Nucleus accumbens (tissue), 56 donors: ENCODE results near the gene GPR15LG.

Experiments
- DNase-seq, 56 donors: peaks; one replicate each; lab custom pipeline; 2025; lab: John Stamatoyannopoulos, UW

The GPR15LG gene

GRCh38 chr10:84173501-84173929 lies at the start of gene GPR15LG:
GPR15LG (plus strand) TSS chr10:84173801; CDS start chr10:84173852, 51 bp downstream.
- DNase-seq, result no peak

GRCh38 chr10:84125910-84126784 lies 47.5 kb upstream of the GPR15LG start:
- peak in 2 of 56 donors; percentile 15 to 35 for DNase-seq

GRCh38 chr10:84126785-84127167 lies 46.8 kb upstream of the GPR15LG start:
- no peak for DNase-seq

- no peak for DNase-seq
Measured at GRCh38 chr10:84135836-84136235, 37.8 kb upstream of the GPR15LG start.

- no peak for DNase-seq
Measured at GRCh38 chr10:84137811-84138210, 35.8 kb upstream of the GPR15LG start.

- DNase-seq, result peak in 1 of 56 donors; percentile 4
Measured at GRCh38 chr10:84138478-84139125, 35.0 kb upstream of the GPR15LG start.

GRCh38 chr10:84139126-84140035 lies 34.2 kb upstream of the GPR15LG start, which contains the start of gene GHITM:
GHITM (plus strand) TSS chr10:84139509; CDS start chr10:84141501, 1,992 bp downstream.
- peak; percentile 84 to 99 (median 98) for DNase-seq

GRCh38 chr10:84140036-84140379 lies 33.6 kb upstream of the GPR15LG start:
- DNase-seq, result peak in 2 of 56 donors; percentile 23 to 32

- no peak for DNase-seq
Measured at GRCh38 chr10:84147347-84147746, 26.3 kb upstream of the GPR15LG start.

GRCh38 chr10:84148006-84148597 lies 25.5 kb upstream of the GPR15LG start:
- DNase-seq, result peak in 1 of 56 donors; percentile 2

- no peak for DNase-seq
Measured at GRCh38 chr10:84149854-84150253, 23.7 kb upstream of the GPR15LG start.

GRCh38 chr10:84152769-84153168 lies 20.8 kb upstream of the GPR15LG start:
- DNase-seq, result no peak

GRCh38 chr10:84155521-84155920 lies 18.1 kb upstream of the GPR15LG start:
- no peak for DNase-seq

- DNase-seq, result no peak
Measured at GRCh38 chr10:84156009-84156408, 17.6 kb upstream of the GPR15LG start.

- peak in 1 of 56 donors; percentile 25 for DNase-seq
Measured at GRCh38 chr10:84156768-84157167, 16.8 kb upstream of the GPR15LG start.

GRCh38 chr10:84158061-84158460 lies 15.5 kb upstream of the GPR15LG start:
- peak in 13 of 56 donors; percentile 8 to 58 (median 41) for DNase-seq

- no peak for DNase-seq
Measured at GRCh38 chr10:84158550-84158949, 15.1 kb upstream of the GPR15LG start.

- peak in 23 of 56 donors; percentile 18 to 67 (median 51) for DNase-seq
Measured at GRCh38 chr10:84159076-84159685, 14.4 kb upstream of the GPR15LG start.

- DNase-seq, result no peak
Measured at GRCh38 chr10:84160663-84161362, 12.8 kb upstream of the GPR15LG start.
